ENCODE measurements around the gene PPP4R4. TPM values are rescaled to one million over a fixed set of nuclear protein-coding genes. Genes with fewer than 3 reads are reported as not detected.
"Not testable (repeated sequence)": the region's sequence is repeated elsewhere in the genome, so short reads cannot be mapped to it uniquely, and the experiment has no call there.

Gene PPP4R4
- total and polyA plus RNA-seq, 2 donors from 2014 or later = 0.47 TPM; not detected in 1

GRCh38 chr14:94213741-94214140 lies 39.6 kb downstream of the PPP4R4 start:
- H3K36me3 ChIP-seq (ENCODE audit: control insufficient read depth in 2 of 3, insufficient read depth in 3 of 3, low read length in 3 of 3) = no peaks in the 10 kb centered on the region
- no peak overlapping the region for H3K9ac ChIP-seq (ENCODE audit: low read length in 3 of 3)
- H3K4me3 ChIP-seq (ENCODE audit: low read length in 3 of 3) = no peak overlapping the region
- H3K27me3 ChIP-seq (ENCODE audit: control insufficient read depth, insufficient read depth, low read length) = no peaks in the 10 kb centered on the region
- DNase-seq = no peak
- H3K9me3 ChIP-seq (ENCODE audit: control insufficient read depth in 2 of 3, insufficient read depth in 1 of 3, low read length in 3 of 3) = peaks cover 0 to 10% (median 2%) of the 10 kb centered on the region in 3 donors
- H3K4me1 ChIP-seq (ENCODE audit: control insufficient read depth in 2 of 3, insufficient read depth in 2 of 3, low read depth in 1 of 3, low read length in 3 of 3) = no peaks in the 10 kb centered on the region
- TF ChIP-seq, protein P1, sequence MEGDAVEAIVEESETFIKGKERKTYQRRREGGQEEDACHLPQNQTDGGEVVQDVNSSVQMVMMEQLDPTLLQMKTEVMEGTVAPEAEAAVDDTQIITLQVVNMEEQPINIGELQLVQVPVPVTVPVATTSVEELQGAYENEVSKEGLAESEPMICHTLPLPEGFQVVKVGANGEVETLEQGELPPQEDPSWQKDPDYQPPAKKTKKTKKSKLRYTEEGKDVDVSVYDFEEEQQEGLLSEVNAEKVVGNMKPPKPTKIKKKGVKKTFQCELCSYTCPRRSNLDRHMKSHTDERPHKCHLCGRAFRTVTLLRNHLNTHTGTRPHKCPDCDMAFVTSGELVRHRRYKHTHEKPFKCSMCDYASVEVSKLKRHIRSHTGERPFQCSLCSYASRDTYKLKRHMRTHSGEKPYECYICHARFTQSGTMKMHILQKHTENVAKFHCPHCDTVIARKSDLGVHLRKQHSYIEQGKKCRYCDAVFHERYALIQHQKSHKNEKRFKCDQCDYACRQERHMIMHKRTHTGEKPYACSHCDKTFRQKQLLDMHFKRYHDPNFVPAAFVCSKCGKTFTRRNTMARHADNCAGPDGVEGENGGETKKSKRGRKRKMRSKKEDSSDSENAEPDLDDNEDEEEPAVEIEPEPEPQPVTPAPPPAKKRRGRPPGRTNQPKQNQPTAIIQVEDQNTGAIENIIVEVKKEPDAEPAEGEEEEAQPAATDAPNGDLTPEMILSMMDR (IDR thresholded peaks at IDR 0.05; ENCODE audit: borderline replicate concordance, extremely low read depth, insufficient read depth) = no peak
- intact Hi-C loops (cut with DNase I) = no loop called here
- no peak for FAIRE-seq
- no peak overlapping the region for H3K27ac ChIP-seq (ENCODE audit: low read depth in 2 of 2, low read length in 2 of 2)

GRCh38 chr14:94217116-94217515 lies 43.0 kb downstream of the PPP4R4 start:
- intact Hi-C loops (cut with DNase I) = no loop called here
- Histone ChIP-seq H3K27me3 (ENCODE audit: control insufficient read depth, insufficient read depth, low read length) (no peaks in the 10 kb centered on the region), H3K9ac (ENCODE audit: low read length in 3 of 3) (no peak overlapping the region), H3K9me3 (ENCODE audit: control insufficient read depth in 2 of 3, insufficient read depth in 1 of 3, low read length in 3 of 3) (peaks cover 0 to 10% (median 2%) of the 10 kb centered on the region in 3 donors), H3K36me3 (ENCODE audit: control insufficient read depth in 2 of 3, insufficient read depth in 3 of 3, low read length in 3 of 3) (no peaks in the 10 kb centered on the region), H3K27ac (ENCODE audit: low read depth in 2 of 2, low read length in 2 of 2) (no peak overlapping the region), H3K4me3 (ENCODE audit: low read length in 3 of 3) (no peak overlapping the region), H3K4me1 (ENCODE audit: control insufficient read depth in 2 of 3, insufficient read depth in 2 of 3, low read depth in 1 of 3, low read length in 3 of 3) (no peaks in the 10 kb centered on the region)
- FAIRE-seq (no peak), DNase-seq (peak in 3 of 5 donors; percentile 13 to 29 (median 23))
- TF ChIP-seq, protein P1 (IDR thresholded peaks at IDR 0.05; ENCODE audit: borderline replicate concordance, extremely low read depth, insufficient read depth) = no peak

- FAIRE-seq; H3K4me3 ChIP-seq (ENCODE audit: low read length in 3 of 3); DNase-seq; H3K4me1 ChIP-seq (ENCODE audit: control insufficient read depth in 2 of 3, insufficient read depth in 2 of 3, low read depth in 1 of 3, low read length in 3 of 3); H3K9ac ChIP-seq (ENCODE audit: low read length in 3 of 3); H3K27ac ChIP-seq (ENCODE audit: low read depth in 2 of 2, low read length in 2 of 2); H3K36me3 ChIP-seq (ENCODE audit: control insufficient read depth in 2 of 3, insufficient read depth in 3 of 3, low read length in 3 of 3); H3K9me3 ChIP-seq (ENCODE audit: control insufficient read depth in 2 of 3, insufficient read depth in 1 of 3, low read length in 3 of 3); H3K27me3 ChIP-seq (ENCODE audit: control insufficient read depth, insufficient read depth, low read length); intact Hi-C loops (cut with DNase I): not testable (repeated sequence)
Measured at GRCh38 chr14:94218198-94218886, 44.2 kb downstream of the PPP4R4 start.

DNA sequence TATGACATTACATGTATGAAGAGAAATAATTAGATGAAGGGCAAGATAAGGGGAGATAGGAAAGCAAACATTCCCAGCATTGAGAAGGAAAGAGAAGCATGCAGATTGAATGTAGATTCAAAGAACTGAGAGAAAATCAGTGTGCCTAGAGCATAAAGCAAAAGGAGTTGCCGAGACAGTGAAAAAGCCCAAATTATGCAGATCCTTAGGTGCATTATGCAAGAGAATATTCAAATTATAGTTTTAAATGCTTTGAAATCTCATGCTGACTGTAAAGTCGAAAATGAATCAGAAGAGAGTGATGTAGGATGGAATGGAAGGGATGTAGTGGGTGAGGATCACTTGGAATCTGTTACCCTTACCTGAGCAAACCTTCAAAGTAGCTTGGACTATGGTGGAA lies 49.9 kb downstream of the PPP4R4 start:
- Histone ChIP-seq H3K4me3 (ENCODE audit: low read length in 3 of 3) (no peak overlapping the region), H3K27me3 (ENCODE audit: control insufficient read depth, insufficient read depth, low read length) (no peaks in the 10 kb centered on the region), H3K27ac (ENCODE audit: low read depth in 2 of 2, low read length in 2 of 2) (no peak overlapping the region), H3K9me3 (ENCODE audit: control insufficient read depth in 2 of 3, insufficient read depth in 1 of 3, low read length in 3 of 3) (no peaks in the 10 kb centered on the region), H3K9ac (ENCODE audit: low read length in 3 of 3) (no peak overlapping the region), H3K36me3 (ENCODE audit: control insufficient read depth in 2 of 3, insufficient read depth in 3 of 3, low read length in 3 of 3) (no peaks in the 10 kb centered on the region), H3K4me1 (ENCODE audit: control insufficient read depth in 2 of 3, insufficient read depth in 2 of 3, low read depth in 1 of 3, low read length in 3 of 3) (no peaks in the 10 kb centered on the region)
- no peak for DNase-seq
- TF ChIP-seq, protein P1 (IDR thresholded peaks at IDR 0.05; ENCODE audit: borderline replicate concordance, extremely low read depth, insufficient read depth) = no peak
- FAIRE-seq = no peak
- intact Hi-C loops (cut with DNase I) = no loop called here
